Upper lobe of right lung (tissue), 1 donor: ENCODE data around the gene AOC2. TPM values are rescaled to one million over a fixed set of nuclear protein-coding genes. Genes with fewer than 3 reads are reported as not detected.
A peak's percentile ranks its signal among the peaks of the same experiment; 100 is the strongest.

ENCODE experiments used
- ATAC-seq: fragments of 200-7000 bp; cut with Tn5 transposase; one replicate; pipeline ENCODE4 v1.9.1; 2020; ENCODE audit warnings: mild to moderate bottlenecking, moderate library complexity
- DNase-seq: peaks from one replicate; pipeline ENCODE4 v3.0.0-alpha.2; 2020
- H3K27ac ChIP-seq: fragments of 200-600 bp; one replicate; pipeline ENCODE4 v1.8.0; 2022
- H3K27me3 ChIP-seq: fragments of 200-600 bp; one replicate; pipeline ENCODE4 v1.8.0; 2022; ENCODE audit warnings: mild to moderate bottlenecking
- H3K36me3 ChIP-seq: fragments of 200-600 bp; one replicate; pipeline ENCODE4 v1.8.0; 2022
- H3K4me1 ChIP-seq: fragments of 200-600 bp; one replicate; pipeline ENCODE4 v1.8.0; 2022
- H3K4me3 ChIP-seq: fragments of 200-600 bp; one replicate; pipeline ENCODE4 v1.8.0; 2022; ENCODE audit warnings: mild to moderate bottlenecking
- H3K9me3 ChIP-seq: fragments of 200-600 bp; one replicate; pipeline ENCODE4 v1.8.0; 2022
- intact Hi-C: fragments of 100-400 bp; cut with DNase I; formaldehyde crosslinking; loops from one replicate; pipeline ENCODE4 v1.11.0; 2022
- total RNA-seq: library from RNA; stranded (reverse); fragmentation: NEBNext Ultra II Directional; extraction: Animal tissue kit (Norgen Biotek cat#: 25700); gene quantifications from one replicate; pipeline ENCODE4 v1.2.1, GENCODE V29; 2021
- TF ChIP-seq, protein P1 (sequence below): fragments of 200-600 bp; IDR thresholded peaks from one replicate; pipeline ENCODE4 v1.8.0; 2022; ENCODE audit warnings: antibody characterized with exemption
- donor health status: DM: no; HTN: yes; CAD: no; lungs with severe emphysema.

The AOC2 gene
- total RNA-seq, 1 donor from 2014 or later, result 2.0 TPM

DNA sequence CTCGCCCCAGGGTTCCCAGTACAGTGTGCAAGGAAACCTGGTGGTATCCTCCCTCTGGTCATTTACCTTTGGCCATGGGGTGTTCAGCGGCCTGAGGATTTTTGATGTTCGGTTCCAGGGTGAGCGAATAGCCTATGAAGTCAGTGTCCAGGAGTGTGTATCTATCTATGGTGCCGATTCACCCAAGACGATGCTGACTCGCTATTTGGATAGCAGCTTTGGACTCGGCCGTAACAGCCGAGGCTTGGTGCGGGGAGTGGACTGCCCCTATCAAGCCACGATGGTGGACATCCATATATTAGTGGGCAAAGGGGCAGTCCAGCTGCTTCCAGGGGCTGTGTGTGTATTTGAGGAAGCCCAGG lies 1.2 kb downstream of the AOC2 start:
- peaks cover 52% of the 10 kb centered on the region for H3K36me3 ChIP-seq

DNA sequence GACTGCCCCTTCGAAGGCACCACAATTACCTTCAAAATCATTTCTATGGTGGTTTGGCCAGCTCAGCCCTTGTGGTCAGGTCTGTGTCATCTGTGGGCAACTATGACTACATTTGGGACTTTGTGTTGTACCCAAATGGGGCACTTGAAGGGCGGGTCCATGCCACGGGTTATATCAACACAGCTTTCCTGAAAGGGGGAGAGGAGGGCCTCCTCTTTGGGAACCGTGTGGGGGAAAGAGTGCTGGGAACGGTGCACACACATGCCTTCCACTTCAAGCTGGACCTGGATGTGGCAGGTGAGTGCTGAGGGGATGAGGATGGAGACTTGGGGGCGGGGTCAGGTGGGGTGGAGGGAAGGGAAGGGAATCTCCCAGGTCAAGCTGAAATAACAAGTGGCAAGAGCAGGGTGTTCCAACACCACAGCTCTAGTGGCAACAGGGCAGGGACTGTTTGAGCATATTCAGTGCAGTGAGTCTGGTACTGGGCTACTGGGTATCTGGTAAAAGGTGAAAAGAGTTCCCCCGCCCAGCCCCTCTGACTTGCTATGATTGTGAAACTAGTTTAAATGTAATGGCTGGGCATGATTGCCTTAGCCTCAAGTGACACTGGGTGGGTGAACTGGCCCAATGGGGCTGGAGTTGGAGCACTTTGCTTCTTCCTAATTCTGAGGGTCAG lies 1.7 kb downstream of the AOC2 start:
- TF ChIP-seq, protein P1, sequence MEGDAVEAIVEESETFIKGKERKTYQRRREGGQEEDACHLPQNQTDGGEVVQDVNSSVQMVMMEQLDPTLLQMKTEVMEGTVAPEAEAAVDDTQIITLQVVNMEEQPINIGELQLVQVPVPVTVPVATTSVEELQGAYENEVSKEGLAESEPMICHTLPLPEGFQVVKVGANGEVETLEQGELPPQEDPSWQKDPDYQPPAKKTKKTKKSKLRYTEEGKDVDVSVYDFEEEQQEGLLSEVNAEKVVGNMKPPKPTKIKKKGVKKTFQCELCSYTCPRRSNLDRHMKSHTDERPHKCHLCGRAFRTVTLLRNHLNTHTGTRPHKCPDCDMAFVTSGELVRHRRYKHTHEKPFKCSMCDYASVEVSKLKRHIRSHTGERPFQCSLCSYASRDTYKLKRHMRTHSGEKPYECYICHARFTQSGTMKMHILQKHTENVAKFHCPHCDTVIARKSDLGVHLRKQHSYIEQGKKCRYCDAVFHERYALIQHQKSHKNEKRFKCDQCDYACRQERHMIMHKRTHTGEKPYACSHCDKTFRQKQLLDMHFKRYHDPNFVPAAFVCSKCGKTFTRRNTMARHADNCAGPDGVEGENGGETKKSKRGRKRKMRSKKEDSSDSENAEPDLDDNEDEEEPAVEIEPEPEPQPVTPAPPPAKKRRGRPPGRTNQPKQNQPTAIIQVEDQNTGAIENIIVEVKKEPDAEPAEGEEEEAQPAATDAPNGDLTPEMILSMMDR, result no peak
- DNase-seq, result no peak
- no peaks in the 10 kb centered on the region for H3K9me3 ChIP-seq
- H3K4me1 ChIP-seq, result peaks cover 32% of the 10 kb centered on the region
- no peaks in the 10 kb centered on the region for H3K27me3 ChIP-seq
- intact Hi-C loops, result no loop called here
- H3K27ac ChIP-seq, result peak overlapping the region; percentile 27
- peaks cover 47% of the 10 kb centered on the region for H3K36me3 ChIP-seq
- H3K4me3 ChIP-seq, result no peak overlapping the region
- peak; percentile 67 for ATAC-seq

More for the DNA sequence above, 1.2 kb downstream of the AOC2 start:
- intact Hi-C loops, result no loop called here
- Histone ChIP-seq H3K4me1 (peaks cover 32% of the 10 kb centered on the region), H3K4me3 (no peak overlapping the region), H3K9me3 (no peaks in the 10 kb centered on the region), H3K27ac (peak overlapping the region; percentile 27), H3K27me3 (no peaks in the 10 kb centered on the region)
- TF ChIP-seq, protein P1, result no peak
- DNase-seq (no peak), ATAC-seq (no peak)

DNA sequence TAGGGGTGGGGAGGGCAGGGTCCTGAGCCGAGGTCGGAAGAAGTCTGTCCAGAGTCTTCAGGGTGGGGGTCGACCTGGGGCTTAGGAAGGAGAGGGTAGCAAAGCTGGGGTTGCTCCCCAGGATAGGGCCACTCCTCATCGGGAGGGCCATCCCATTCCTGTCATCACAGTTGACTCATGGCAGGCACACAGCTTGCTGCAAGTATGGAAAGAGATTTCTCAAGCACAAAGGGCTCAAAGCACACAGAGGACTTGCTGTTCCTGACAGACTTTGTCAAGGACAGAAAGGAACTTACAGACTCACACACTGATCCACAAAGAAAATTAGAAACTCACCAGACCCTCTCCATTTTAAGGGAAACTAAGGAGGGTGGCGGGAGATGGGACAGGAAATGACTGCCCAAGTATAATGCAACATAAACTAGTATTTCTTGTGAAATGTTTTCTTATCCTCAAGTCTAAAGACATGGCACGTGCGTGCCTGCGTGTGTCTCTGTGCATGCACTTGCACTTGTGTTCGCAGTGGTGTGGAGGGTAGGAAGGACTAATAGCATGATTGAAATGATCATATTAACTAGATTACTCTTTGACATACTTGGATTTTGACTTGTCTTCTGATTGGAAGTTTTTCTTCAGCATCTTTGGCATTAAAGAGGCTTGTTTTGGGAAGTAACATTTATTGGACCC lies 2.4 kb downstream of the AOC2 start:
- intact Hi-C loops, result no loop called here
- H3K9me3 ChIP-seq, result no peaks in the 10 kb centered on the region
- TF ChIP-seq, protein P1, result no peak
- no peak for DNase-seq
- no peak overlapping the region for H3K4me3 ChIP-seq
- H3K36me3 ChIP-seq, result peaks cover 40% of the 10 kb centered on the region
- ATAC-seq, result peak; percentile 54
- H3K4me1 ChIP-seq, result peaks cover 32% of the 10 kb centered on the region
- no peaks in the 10 kb centered on the region for H3K27me3 ChIP-seq
- peak overlapping the region; percentile 27 for H3K27ac ChIP-seq

DNA sequence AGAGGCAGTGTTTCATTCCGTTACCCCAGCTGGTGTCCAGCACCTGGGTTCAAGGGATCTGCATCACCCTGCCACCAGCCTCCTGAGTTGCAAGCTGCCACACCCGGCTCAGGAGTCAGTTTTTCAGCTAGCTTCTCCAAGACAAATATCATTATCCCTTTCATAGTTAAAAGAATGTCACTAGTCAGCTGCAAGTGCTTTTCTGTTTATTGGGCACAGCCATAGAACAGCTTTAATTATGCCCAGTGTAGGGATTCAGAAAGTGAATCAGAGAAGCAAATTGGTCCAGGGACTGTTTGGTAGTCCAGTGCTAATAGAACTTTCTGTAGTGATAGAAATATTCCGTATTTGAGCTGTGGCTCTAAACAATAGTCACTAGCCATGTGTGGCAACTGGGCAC lies 3.7 kb downstream of the AOC2 start:
- H3K36me3 ChIP-seq, result peaks cover 27% of the 10 kb centered on the region
- H3K27me3 ChIP-seq, result no peaks in the 10 kb centered on the region
- no peak overlapping the region for H3K4me3 ChIP-seq
- DNase-seq (no peak), ATAC-seq (no peak)
- intact Hi-C loops, result no loop called here
- TF ChIP-seq, protein P1, result no peak
- no peak overlapping the region for H3K27ac ChIP-seq
- peaks cover 32% of the 10 kb centered on the region for H3K4me1 ChIP-seq
- H3K9me3 ChIP-seq, result no peaks in the 10 kb centered on the region

DNA sequence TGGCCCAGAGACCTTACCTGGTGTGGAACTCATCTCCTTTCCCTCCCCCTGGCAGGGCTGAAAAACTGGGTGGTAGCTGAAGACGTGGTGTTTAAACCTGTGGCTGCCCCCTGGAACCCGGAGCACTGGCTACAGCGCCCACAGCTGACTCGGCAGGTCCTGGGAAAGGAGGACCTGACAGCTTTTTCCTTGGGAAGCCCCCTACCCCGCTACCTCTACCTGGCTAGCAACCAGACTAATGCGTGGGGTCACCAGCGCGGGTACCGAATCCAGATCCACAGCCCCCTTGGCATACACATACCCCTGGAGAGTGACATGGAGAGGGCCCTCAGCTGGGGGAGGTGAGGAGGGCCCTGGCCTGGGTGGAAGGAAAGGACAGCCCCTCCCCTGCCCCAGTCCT lies 4.7 kb downstream of the AOC2 start:
- H3K4me1 ChIP-seq, result peaks cover 26% of the 10 kb centered on the region
- no peak overlapping the region for H3K4me3 ChIP-seq
- no peaks in the 10 kb centered on the region for H3K27me3 ChIP-seq
- H3K36me3 ChIP-seq, result peaks cover 17% of the 10 kb centered on the region
- ATAC-seq (no peak), DNase-seq (no peak)
- no peak overlapping the region for H3K27ac ChIP-seq
- intact Hi-C loops, result no loop called here
- TF ChIP-seq, protein P1, result no peak
- no peaks in the 10 kb centered on the region for H3K9me3 ChIP-seq
